Erythroblast (primary cell): ENCODE measurements around the gene SLC7A11.

Source experiments
- DNase-seq, 2 experiments: peaks; one replicate each; lab custom pipeline; 2025; lab: John Stamatoyannopoulos, UW
- GATA1 ChIP-seq: IDR thresholded peaks from 2 replicates; pipeline ENCODE4 v1.6.1; 2011; ENCODE audit warnings: low read depth, mild to moderate bottlenecking, control low read depth, low read length, moderate library complexity
- POLR2A ChIP-seq: IDR thresholded peaks from 2 replicates; pipeline ENCODE4 v1.6.1; 2011; ENCODE audit warnings: mild to moderate bottlenecking, low read length

SLC7A11 gene

DNA sequence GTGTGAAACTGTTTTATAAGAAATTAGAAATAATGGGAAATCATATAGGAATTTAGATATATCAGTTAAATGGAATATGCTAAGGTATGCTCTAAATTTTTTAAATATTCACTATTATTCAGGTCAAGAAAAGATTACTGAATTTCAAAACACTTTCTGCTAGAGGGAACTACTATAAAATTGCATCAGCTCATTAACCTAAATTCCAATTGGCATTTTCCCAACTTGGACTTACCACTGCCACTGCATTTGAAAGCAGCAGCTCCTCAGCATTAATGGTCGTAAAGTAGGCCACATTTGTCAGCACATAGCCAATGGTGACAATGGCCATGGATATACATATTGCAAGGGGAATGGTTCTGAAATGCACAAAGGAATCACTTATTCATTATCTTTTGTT is 57.3 kb downstream of the SLC7A11 start:
- DNase-seq = no peak
- TF ChIP-seq POLR2A = no peak
- no peak for TF ChIP-seq GATA1

DNA sequence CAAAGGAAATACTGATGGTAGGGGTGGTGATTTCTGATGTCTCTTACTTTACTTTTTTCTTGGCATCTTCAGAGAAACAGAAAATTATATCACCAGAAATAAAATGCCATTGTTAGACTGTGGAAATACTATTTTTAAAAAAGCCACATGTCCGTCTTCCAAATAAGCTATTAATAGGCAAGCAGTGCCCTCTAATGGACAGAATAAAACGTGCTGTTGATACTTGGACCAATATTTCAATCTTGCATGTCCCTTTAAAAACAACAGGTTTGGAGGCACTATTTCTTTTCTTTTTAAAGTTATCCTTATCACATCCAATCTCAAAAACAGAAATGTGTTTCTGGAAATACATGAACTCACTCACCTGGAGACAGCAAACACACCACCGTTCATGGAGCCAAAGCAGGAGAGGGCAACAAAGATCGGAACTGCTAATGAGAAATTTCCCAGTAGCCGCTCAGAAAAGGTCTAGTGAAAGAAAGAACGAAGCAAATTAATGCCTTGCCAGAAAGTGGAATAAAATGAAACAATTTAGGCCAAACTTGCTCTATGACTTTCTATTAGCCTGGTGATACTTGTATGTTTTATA is 59.2 kb downstream of the SLC7A11 start:
- TF ChIP-seq POLR2A (no peak), GATA1 (no peak)
- DNase-seq = peak; percentile 38 to 51

DNA sequence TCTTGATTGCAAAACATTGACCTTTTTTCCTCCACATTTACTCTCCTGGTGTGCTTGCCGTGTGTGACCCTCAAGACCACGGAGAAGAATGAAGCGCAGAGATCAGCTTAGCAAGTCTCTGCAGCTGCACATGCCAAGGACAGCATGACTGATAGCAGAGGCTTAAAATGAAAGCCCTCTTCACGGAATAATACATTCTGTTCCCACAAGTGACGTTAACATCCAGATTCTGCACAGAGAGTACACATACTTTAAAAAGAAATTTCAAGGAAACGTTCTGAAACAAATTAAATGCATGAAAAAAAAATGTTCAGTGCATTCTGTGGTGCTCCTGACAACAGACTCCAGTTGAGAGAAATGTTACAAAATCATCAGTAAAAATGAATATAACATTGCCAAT is 60.9 kb downstream of the SLC7A11 start:
- no peak for DNase-seq
- TF ChIP-seq GATA1 (no peak), POLR2A (no peak)

DNA sequence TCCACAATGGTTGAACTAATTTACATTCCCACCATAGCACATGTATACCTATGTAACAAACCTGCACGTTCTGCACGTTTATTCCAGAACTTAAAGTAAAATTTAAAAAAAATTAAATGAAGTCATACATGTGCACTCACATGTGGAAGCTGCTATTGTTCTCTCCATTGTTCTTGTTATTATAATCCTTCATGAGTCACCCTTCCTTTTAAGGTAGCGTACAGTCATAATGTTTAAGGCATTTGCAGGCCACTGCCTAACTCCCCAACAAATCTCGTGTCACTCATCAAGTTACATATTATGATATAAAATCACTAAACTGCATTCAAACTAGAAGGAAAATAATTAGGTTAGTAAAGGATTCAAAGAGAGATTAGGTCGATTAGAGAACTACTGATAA is 63.6 kb downstream of the SLC7A11 start:
- no peak for DNase-seq
- no peak for TF ChIP-seq GATA1
- TF ChIP-seq POLR2A = no peak

DNA sequence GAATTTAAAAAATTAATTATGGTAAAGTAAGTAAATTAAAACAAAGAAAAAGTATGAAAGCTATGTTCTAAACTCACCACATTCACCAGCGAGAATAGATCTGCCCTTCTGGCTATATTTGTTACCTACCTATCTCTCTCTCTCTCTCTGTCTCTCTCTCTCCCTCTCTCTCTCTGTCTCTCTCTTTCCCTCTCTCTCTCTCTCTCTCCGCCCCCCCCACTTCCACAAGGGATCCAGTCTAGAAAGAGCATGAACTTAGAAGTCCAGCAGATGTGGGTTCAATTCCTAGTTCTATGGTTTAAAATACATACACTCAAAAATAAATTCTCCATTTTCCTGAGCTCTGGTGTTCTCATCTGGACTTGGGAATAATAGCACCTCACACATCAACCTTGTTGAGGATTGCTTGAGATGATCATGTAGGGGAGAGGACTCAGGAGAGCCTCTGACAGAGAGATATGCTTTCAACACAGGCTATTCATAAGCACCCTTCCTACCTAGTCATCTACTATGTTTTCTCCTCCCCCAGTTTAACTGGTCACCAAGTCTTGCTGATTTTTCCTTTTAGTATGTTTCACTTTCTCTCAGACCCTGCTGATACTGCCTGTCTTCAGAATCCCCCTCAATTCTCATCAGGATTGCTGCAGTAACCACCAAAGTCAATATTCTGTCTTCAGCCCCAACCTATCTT is 64.7 kb downstream of the SLC7A11 start:
- no peak for DNase-seq

DNA sequence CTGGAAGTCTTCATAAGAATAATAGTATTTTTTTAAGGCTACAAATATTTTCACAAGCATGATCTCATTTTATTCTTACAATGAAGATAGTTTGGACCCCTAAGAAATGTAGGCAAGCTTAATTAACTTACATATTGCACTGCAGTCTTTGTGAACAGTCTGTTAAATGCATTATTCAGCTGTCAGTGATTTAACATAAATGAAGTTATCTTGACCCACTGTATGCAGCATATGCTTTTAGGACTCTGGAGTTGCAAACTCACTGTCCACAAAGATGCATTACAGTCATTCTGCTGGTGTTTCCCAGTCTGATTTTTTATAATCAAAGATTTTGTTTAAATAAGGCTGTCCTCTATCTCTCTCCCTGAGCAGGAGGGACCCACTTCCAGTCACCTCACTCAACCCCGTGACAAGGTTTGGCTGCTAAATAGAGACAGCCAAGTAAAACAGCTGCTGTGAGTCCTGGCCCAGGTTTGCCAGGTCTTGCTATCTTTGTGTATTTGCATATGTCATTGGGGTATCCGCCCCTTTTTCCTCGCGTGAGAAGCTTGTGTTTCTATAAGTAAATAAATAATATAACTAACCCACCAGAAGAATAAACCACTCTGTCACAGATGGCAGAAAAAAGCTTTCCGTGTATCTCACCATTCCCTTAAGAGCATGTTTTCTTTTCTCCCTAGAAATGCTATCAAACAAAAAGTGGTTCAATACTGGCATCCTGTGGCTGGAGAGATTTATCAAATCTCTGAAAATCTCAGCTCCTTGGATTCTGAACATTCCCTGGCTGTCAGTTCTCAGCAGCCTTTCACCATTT is 67.0 kb downstream of the SLC7A11 start:
- no peak for DNase-seq
- TF ChIP-seq GATA1 (no peak), POLR2A (no peak)

More for the DNA sequence above, 64.7 kb downstream of the SLC7A11 start:
- TF ChIP-seq GATA1 (no peak), POLR2A (no peak)

DNA sequence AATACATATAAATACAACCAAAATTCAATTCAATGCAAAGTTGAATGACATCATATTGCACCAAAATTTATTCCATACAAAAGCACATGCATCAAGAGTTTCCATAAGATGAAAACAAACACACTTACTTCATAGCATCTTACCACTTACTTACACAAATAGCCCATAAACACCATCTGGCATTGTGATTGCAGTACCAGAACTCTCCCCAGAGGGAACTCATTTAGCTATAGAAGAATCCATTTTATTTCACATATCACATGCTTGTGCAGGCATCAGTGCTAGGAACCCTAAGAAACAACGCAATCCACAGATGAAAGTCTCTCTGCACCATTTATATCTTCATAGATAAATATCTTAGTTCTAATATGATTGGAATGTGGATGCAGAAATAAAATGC is 77.9 kb downstream of the SLC7A11 start:
- no peak for TF ChIP-seq POLR2A
- TF ChIP-seq GATA1 = no peak
- no peak for DNase-seq

DNA sequence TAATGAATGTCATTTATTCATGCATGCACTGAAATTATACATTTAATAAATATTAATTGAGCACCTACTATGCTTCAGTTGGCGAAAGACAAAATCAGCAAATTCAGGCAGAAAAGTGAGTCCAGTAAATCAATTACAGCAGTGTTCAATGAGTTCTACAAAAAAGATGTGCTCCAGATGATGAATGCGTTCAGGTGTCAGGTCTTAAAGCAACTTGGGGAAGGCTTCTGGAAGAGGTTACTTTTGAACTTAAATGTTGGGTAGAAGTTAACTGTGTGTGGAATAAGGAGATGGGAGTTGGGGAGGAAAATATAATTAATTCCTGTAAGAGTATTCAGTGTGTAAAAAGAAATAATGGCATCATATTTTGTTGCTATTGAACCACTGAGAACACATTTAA is 79.0 kb downstream of the SLC7A11 start:
- TF ChIP-seq POLR2A (no peak), GATA1 (no peak)
- no peak for DNase-seq

DNA sequence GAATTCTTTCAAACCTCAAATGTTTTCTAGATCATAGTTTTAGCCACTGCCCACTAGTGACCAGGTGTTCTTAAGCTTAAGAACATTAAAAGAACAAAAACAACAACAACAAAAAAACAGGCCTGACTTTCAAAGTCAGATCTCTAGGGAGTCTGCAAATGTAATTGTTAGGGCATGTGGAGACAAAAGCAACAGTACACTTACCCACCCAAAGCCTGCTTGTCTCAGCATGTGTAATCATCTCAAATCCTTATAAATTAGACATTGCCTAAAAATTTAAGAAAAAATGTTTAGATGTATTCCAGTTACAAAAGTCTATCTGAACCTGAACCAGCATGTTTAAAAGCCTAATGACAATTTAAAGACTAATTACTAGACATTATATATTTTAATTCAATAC is 79.9 kb downstream of the SLC7A11 start:
- no peak for DNase-seq
- TF ChIP-seq GATA1 = no peak
- no peak for TF ChIP-seq POLR2A

DNA sequence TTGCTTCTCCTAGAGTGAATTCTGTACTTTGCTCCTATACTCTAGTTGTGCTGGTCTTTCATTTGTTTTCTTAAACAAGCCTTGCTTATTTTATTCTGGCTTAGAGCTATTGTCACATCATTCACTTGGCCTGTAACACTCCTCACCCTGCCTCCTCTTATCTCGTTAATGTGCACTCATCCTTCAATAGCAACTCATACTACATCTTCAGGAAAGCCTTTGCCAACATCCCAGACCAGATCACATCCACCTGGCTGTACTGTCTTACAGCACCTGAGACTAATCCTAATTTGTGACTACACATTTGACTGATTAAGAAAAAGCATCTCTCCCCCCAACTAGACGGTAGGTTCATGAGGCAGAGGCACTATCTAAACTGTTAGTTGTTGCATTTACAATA is 80.8 kb downstream of the SLC7A11 start:
- peak in 1 of 2 experiments; percentile 7 for DNase-seq
- TF ChIP-seq POLR2A = no peak
- no peak for TF ChIP-seq GATA1

DNA sequence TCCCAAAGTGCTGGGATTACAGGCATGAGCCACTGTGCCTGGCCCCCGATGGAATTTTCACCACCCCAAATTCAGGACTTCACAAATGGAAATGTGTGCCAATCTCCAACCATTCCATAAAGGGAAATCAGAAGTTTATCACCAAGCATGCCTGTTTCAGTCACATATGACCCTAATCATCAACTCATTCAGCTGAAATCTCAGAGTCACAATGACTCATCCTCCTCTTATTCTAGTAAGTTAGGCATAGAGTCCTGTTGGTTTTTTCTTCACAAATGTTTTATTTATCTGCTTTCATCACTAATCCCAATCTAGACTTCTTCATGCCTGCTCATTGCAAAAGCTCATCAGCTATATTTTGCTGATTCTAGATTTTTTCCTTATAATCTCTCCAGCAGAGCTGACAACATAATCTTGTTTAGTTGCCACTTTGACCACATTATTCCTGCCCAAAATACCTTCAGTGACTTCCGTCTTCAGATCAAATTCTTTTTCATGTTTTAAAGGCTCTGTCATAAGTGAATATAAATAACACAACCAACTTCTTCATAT is 83.3 kb downstream of the SLC7A11 start:
- peak in 1 of 2 experiments; percentile 44 for DNase-seq

DNA sequence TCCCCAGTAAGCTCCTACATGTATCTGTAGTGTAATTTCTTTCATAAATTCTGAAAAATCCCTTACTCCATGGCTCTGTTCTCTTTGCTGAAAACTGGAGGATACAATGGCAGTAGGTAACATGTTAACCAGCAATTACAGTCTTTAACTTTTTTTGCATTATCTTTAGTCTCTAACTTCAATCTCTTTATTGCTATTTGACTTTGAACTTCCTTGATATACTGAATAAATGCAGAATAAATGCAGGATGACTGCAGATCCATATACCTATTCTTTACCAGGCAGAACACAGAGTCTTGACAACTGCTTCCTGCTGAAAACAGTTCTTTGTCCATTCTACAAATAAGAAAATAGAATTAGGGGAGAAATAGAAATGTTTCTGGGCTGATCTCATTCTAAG is 101.3 kb downstream of the SLC7A11 start:
- TF ChIP-seq POLR2A (no peak), GATA1 (no peak)
- DNase-seq = no peak

More for the DNA sequence above, 83.3 kb downstream of the SLC7A11 start:
- TF ChIP-seq POLR2A (no peak), GATA1 (no peak)

DNA sequence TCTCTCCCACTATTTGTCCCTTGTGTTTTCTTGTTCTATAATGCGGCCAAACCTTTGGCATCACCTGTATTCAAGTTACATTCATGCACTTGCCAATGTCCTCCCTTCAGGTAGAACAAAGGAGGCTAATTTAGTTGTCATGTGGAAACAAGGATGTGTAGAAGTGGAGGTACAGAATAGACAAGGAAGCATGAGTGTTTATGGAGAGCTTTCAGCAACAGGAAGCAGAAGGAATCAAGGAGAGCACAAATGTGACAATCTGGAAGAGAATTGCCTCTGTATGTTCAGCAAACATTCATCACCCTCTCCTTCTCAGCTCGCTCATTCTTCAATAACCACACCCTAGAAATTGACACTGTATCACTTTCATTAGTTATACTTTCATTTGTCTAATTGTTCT is 103.4 kb downstream of the SLC7A11 start:
- DNase-seq = no peak
- TF ChIP-seq POLR2A = no peak
- TF ChIP-seq GATA1 = no peak

DNA sequence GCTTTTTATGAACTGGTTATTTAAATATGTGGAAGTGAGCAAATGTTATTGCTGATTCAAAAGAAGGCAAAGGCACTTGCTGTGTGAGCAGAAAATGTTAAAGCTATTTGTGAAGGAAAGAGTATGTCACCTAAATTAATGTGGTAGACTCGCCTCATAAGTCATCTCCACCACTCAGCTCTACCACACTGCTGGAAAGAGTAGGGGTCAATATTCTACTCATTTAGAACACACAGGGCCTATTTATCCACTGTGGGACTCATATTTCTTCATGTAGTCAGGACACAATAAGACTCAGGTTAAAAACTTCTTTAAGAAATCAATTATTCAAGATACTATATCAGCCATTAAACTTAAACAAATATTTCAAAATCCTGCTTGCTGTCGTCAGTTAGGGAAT is 106.5 kb downstream of the SLC7A11 start:
- DNase-seq = no peak
- no peak for TF ChIP-seq GATA1
- no peak for TF ChIP-seq POLR2A
